HG02763 (cell line): ENCODE results near the gene CARD8.
A peak's percentile ranks its signal among the peaks of the same experiment; 100 is the strongest.
"Not testable (repeated sequence)": the region's sequence is repeated elsewhere in the genome, so short reads cannot be mapped to it uniquely, and the experiment has no call there.

Source experiments
- ATAC-seq: cut with Tn5 transposase; IDR thresholded peaks from one replicate; pipeline ENCODE4 v1.9.1; 2021; ENCODE audit warnings: mild to moderate bottlenecking, moderate library complexity; ENCODE audit not compliant: unreplicated experiment

CARD8 gene

GRCh38 chr19:48255376-48256303 is at the start of gene CARD8:
CARD8 (minus strand) TSS chr19:48255912; CDS start chr19:48241020, 14,892 bp downstream.
- ATAC-seq = peak; percentile 55

- ATAC-seq = no peak
These were observed 48.2 kb upstream of the CARD8 start for GRCh38 chr19:48303866-48304265.

GRCh38 chr19:48303367-48303766 is 47.7 kb upstream of the CARD8 start:
- ATAC-seq = no peak

- ATAC-seq = no peak
These were observed 46.9 kb upstream of the CARD8 start for GRCh38 chr19:48302600-48302959.

- no peak for ATAC-seq
These were observed 46.3 kb upstream of the CARD8 start for GRCh38 chr19:48301886-48302599.

GRCh38 chr19:48297975-48298374 is 42.3 kb upstream of the CARD8 start:
- no peak for ATAC-seq

- no peak for ATAC-seq
These were observed 41.4 kb upstream of the CARD8 start for GRCh38 chr19:48296963-48297734.

GRCh38 chr19:48295458-48295857 is 39.7 kb upstream of the CARD8 start:
- ATAC-seq = no peak

GRCh38 chr19:48292798-48293197 is 37.1 kb upstream of the CARD8 start:
- no peak for ATAC-seq

- ATAC-seq = not testable (repeated sequence)
These were observed 35.7 kb upstream of the CARD8 start for GRCh38 chr19:48291489-48291815.

- no peak for ATAC-seq
These were observed 35.2 kb upstream of the CARD8 start for GRCh38 chr19:48290771-48291488.

GRCh38 chr19:48290401-48290770 is 34.7 kb upstream of the CARD8 start:
- ATAC-seq = no peak

GRCh38 chr19:48287748-48288147 is 32.0 kb upstream of the CARD8 start:
- no peak for ATAC-seq

GRCh38 chr19:48284896-48285295 is 29.2 kb upstream of the CARD8 start:
- no peak for ATAC-seq

GRCh38 chr19:48283908-48284307 is 28.2 kb upstream of the CARD8 start:
- ATAC-seq = no peak

- ATAC-seq = no peak
These were observed 24.0 kb upstream of the CARD8 start for GRCh38 chr19:48279747-48280146.

GRCh38 chr19:48274938-48275337 is 19.2 kb upstream of the CARD8 start:
- ATAC-seq = no peak

- no peak for ATAC-seq
These were observed 18.5 kb upstream of the CARD8 start for GRCh38 chr19:48274173-48274572.

GRCh38 chr19:48271531-48272151 is 15.9 kb upstream of the CARD8 start:
- ATAC-seq = no peak

- not testable (repeated sequence) for ATAC-seq
These were observed 13.9 kb upstream of the CARD8 start for GRCh38 chr19:48269617-48270026.
